HepG2 (cell line): ENCODE results near the gene MEGF6. TPM values are rescaled to one million over a fixed set of nuclear protein-coding genes. Genes with fewer than 3 reads are reported as not detected.

Experiments
- ATAC-seq: fragments of 200-7000 bp; cut with Tn5 transposase; 3 replicates; pipeline ENCODE4 v1.9.1; 2020; ENCODE audit warnings: mild to moderate bottlenecking, moderate library complexity
- BruUV-seq: library from RNA; stranded (reverse); fragments of 400-500 nt; replicated peaks from 2 replicates; lab custom pipeline; 2021; lab: Mats Ljungman, UMichigan
- CTCF ChIA-PET: fragments of 300-600 bp; formaldehyde crosslinking; extraction: SDS; loops from one replicate; lab custom pipeline; 2021; ENCODE audit warnings: low total read pairs, inconsistent platforms, low intra/inter-chr PET ratio; lab: Yijun Ruan, JAX
- POLR2A ChIA-PET: fragments of 350-600 bp; sonication (Branson Sonifier 250); formaldehyde crosslinking; loops from one replicate; lab custom pipeline; 2020; ENCODE audit warnings: antibody characterized with exemption, inconsistent platforms; lab: Yijun Ruan, JAX
- DNase-seq: peaks from one replicate; pipeline ENCODE4 v3.0.0-alpha.2; 2015; ENCODE audit warnings: low spot score
- FAIRE-seq: peaks from 3 replicates; lab custom pipeline; 2011; peaks lifted over from hg19 to GRCh38; lab: Jason Lieb, UNC
- H2AFZ ChIP-seq: one replicate; pipeline ENCODE4 v1.6.1; 2011; ENCODE audit warnings: low read length, inconsistent platforms
- H3K27ac ChIP-seq: fragments of 300-600 bp; 3 replicates; pipeline ENCODE4 v1.8.0; 2011; ENCODE audit warnings: mixed run types, mild to moderate bottlenecking, mixed read lengths, low read length, inconsistent platforms; ENCODE audit not compliant: insufficient read depth; ENCODE audit errors: extremely low read length
- H3K27me3 ChIP-seq, 2 experiments: fragments of 200-600 bp in 1 of 2; 2 replicates in 1 of 2; 3 replicates in 1 of 2; pipeline versions ENCODE4 v1.6.0 to v1.8.0; 2011; ENCODE audit warnings: low read length in 2 of 2, mild to moderate bottlenecking in 2 of 2, moderate library complexity in 2 of 2, inconsistent platforms in 1 of 2; ENCODE audit not compliant: insufficient read depth in 2 of 2, control insufficient read depth in 1 of 2
- H3K36me3 ChIP-seq, 2 experiments: fragments of 200-600 bp in 1 of 2; replicated peaks in 1 of 2; 2 replicates in 1 of 2; 3 replicates in 1 of 2; pipeline versions ENCODE4 v1.5.1 to v1.8.0; 2011; ENCODE audit warnings: low read length in 2 of 2, inconsistent platforms in 1 of 2; ENCODE audit not compliant: insufficient read depth in 2 of 2, control insufficient read depth in 1 of 2
- H3K4me1 ChIP-seq: 2 replicates; pipeline ENCODE4 v1.5.1; 2012; ENCODE audit warnings: low read length, inconsistent platforms; ENCODE audit not compliant: insufficient read depth
- H3K4me2 ChIP-seq: 2 replicates; pipeline ENCODE4 v1.6.0; 2011; ENCODE audit warnings: low read depth, low read length, inconsistent platforms
- H3K4me3 ChIP-seq, 3 experiments: fragments of 200-600 bp in 1 of 3; sonication (generic), shearing (Covaris generic) in 1 of 3; replicated peaks in 1 of 3; 2 replicates each; pipeline ENCODE4 v1.5.1; 2011 to 2016; ENCODE audit warnings: low read length in 3 of 3, inconsistent platforms in 2 of 3, low read depth in 2 of 3, mild to moderate bottlenecking in 2 of 3, control low read depth in 1 of 3, mixed read lengths in 1 of 3; ENCODE audit not compliant: insufficient read depth in 1 of 3
- H3K79me2 ChIP-seq: one replicate; pipeline ENCODE4 v1.6.1; 2011; ENCODE audit warnings: low read length, inconsistent platforms; ENCODE audit not compliant: insufficient read depth
- H3K9ac ChIP-seq: 2 replicates; pipeline ENCODE4 v1.6.0; 2011; ENCODE audit warnings: mild to moderate bottlenecking, low read depth, low read length, inconsistent platforms; ENCODE audit not compliant: insufficient read depth
- H3K9me3 ChIP-seq: 2 replicates; pipeline ENCODE4 v1.5.1; 2012; ENCODE audit warnings: mild to moderate bottlenecking, low read length
- H4K20me1 ChIP-seq: 2 replicates; pipeline ENCODE4 v1.6.0; 2011; ENCODE audit warnings: inconsistent platforms, mild to moderate bottlenecking, low read length, moderate library complexity; ENCODE audit not compliant: insufficient read depth
- AGO2 ChIP-seq: fragments of 200-400 bp; formaldehyde crosslinking; optimal IDR thresholded peaks from 2 replicates; pipeline ENCODE3; 2017; ENCODE audit warnings: mild to moderate bottlenecking, low read depth, low read length, moderate library complexity
- HMG20A ChIP-seq: IDR thresholded peaks from 2 replicates; pipeline ENCODE4 v1.6.1; 2016; ENCODE audit warnings: borderline replicate concordance
- SRSF4 ChIP-seq: fragments of 200-400 bp; formaldehyde crosslinking; IDR thresholded peaks from one replicate; pipeline ENCODE4 v1.6.1; 2018; ENCODE audit warnings: mild to moderate bottlenecking, low read depth, low read length, moderate library complexity; ENCODE audit not compliant: poor library complexity, severe bottlenecking
- TCF7 ChIP-seq: sonication (generic); IDR thresholded peaks from 2 replicates; pipeline ENCODE4 v1.6.1; 2016; ENCODE audit warnings: antibody characterized with exemption, low read depth
- XRCC5 ChIP-seq: fragments of 200-400 bp; formaldehyde crosslinking; optimal IDR thresholded peaks from 2 replicates; pipeline ENCODE3; 2017; ENCODE audit warnings: mild to moderate bottlenecking, low read length
- ZKSCAN5 ChIP-seq: sonication (generic); formaldehyde crosslinking; IDR thresholded peaks from 2 replicates; pipeline ENCODE4 v1.5.1; 2020; ENCODE audit warnings: mild to moderate bottlenecking, missing genetic modification reagents
- ZNF615 ChIP-seq: sonication (generic); formaldehyde crosslinking; IDR thresholded peaks from 2 replicates; pipeline ENCODE4 v1.5.0; 2020; ENCODE audit warnings: mild to moderate bottlenecking, missing genetic modification reagents, borderline replicate concordance
- ZNF670 ChIP-seq: sonication (generic); formaldehyde crosslinking; IDR thresholded peaks from 2 replicates; pipeline ENCODE4 v1.8.0; 2022; ENCODE audit warnings: mild to moderate bottlenecking, missing genetic modification reagents, borderline replicate concordance
- ZNF768 ChIP-seq: sonication (generic); formaldehyde crosslinking; IDR thresholded peaks from 2 replicates; pipeline ENCODE4 v1.4.0; 2020; ENCODE audit warnings: missing genetic modification reagents
- ZSCAN25 ChIP-seq: sonication (generic); formaldehyde crosslinking; IDR thresholded peaks from 2 replicates; pipeline ENCODE4 v1.8.0; 2022; ENCODE audit warnings: mild to moderate bottlenecking, missing genetic modification reagents
- ZSCAN30 ChIP-seq: sonication (generic); formaldehyde crosslinking; IDR thresholded peaks from 2 replicates; pipeline ENCODE4 v1.5.0; 2020; ENCODE audit warnings: mild to moderate bottlenecking, missing genetic modification reagents
- WGBS: methylation state at CpG from one replicate; pipeline ENCODE4 v1.1.6; 2017; ENCODE audit warnings: low lambda C conversion rate; 5-methylcytosine and 5-hydroxymethylcytosine counted together
- in situ Hi-C: cut with HindIII; loops from 2 replicates; pipeline ENCODE4 v1.10.0; 2017; ENCODE audit warnings: low pct_unique_long_range_greater_than_20kb; ENCODE audit not compliant: extremely low pct_ligation_motif_present
- intact Hi-C: fragments of 100-400 bp; cut with micrococcal nuclease; formaldehyde crosslinking; loops from one replicate; pipeline ENCODE4 v1.10.0; 2022; ENCODE audit not compliant: unreplicated experiment
- polyA plus RNA-seq, 8 experiments: library from polyadenylated mRNA; depleted of rRNA in 3 of 8; stranded (reverse) in 7 of 8; unstranded in 1 of 8; fragments of >200 nt; fragmentation: Illumina TruSeq in 4 of 8; extraction: Trizol in 4 of 8; gene quantifications; 2 replicates each; pipeline versions ENCODE4 v1.2.1 to v1.2.3, GENCODE V29; 2011 to 2016; ENCODE audit warnings: low read depth in 4 of 8, missing spikeins in 1 of 8, mixed read lengths in 1 of 8; ENCODE audit not compliant: insufficient read depth in 1 of 8
- total RNA-seq, 5 experiments: library from RNA; depleted of rRNA; stranded (reverse); fragments of >200 nt; fragmentation: Illumina TruSeq; extraction: Trizol; gene quantifications; 2 replicates each; pipeline ENCODE4 v1.2.3, GENCODE V29; 2016; ENCODE audit warnings: low read depth in 1 of 5
- TF ChIP-seq, protein P1 (sequence below): sonication (generic); formaldehyde crosslinking; IDR thresholded peaks from 2 replicates; pipeline ENCODE4 v1.5.0; 2020; ENCODE audit warnings: missing genetic modification reagents, mild to moderate bottlenecking, borderline replicate concordance
- TF ChIP-seq, protein P2 (sequence below): sonication (generic); formaldehyde crosslinking; IDR thresholded peaks from 2 replicates; pipeline ENCODE4 v1.4.0; 2020; ENCODE audit warnings: mild to moderate bottlenecking, missing genetic modification reagents
- TF ChIP-seq, protein P3 (sequence below): sonication (generic); formaldehyde crosslinking; IDR thresholded peaks from 2 replicates; pipeline ENCODE4 v1.8.1; 2022; ENCODE audit warnings: low read depth, mild to moderate bottlenecking, missing genetic modification reagents
- TF ChIP-seq, protein P4 (sequence below): conservative IDR thresholded peaks from 2 replicates; pipeline ENCODE4 v1.6.1; 2018; ENCODE audit warnings: missing genetic modification reagents
- TF ChIP-seq, protein P5 (sequence below): sonication (generic); formaldehyde crosslinking; IDR thresholded peaks from 2 replicates; pipeline ENCODE4 v1.8.0; 2022; ENCODE audit warnings: mild to moderate bottlenecking, missing genetic modification reagents, moderate library complexity

Gene MEGF6
- total and polyA plus RNA-seq, 2 of the 13 experiments (the other 11 are each of a cell fraction or from before 2014, with no cell fraction given), result 1.9 TPM

DNA sequence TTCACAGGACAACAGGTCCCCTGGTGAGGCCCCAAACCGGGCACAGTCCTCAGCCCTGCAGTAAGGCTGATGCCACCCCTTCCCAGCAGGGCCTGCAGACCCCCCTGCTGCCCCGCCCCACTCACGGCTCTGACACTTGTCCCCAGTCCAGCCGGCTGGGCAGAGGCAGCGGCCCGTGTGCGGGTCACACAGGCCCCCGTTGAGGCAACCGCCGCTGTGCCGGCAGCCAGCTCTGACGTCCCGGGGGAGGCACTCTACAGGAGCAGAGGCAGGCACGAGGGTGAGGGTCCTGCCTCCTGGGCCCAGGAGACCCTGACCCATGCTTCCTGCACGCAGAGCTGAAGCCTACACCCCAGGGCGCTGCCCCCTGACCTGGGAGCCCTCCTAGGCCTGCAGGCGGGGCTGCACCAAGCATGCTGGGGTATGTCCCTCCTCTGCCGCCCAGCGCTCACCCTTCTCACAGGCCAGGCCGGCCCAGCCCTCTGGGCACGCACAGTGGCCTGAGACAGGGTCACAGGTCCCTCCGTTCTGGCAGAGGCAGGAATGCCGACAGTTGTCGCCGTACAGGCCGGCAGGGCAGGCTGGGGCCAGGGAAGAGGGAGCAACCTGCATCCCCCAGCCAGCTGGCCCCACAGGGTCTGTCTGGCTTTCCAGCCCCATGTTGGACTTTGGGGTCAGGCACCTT is 112.9 kb downstream of the MEGF6 start (continued):
- TF ChIP-seq, protein P1, sequence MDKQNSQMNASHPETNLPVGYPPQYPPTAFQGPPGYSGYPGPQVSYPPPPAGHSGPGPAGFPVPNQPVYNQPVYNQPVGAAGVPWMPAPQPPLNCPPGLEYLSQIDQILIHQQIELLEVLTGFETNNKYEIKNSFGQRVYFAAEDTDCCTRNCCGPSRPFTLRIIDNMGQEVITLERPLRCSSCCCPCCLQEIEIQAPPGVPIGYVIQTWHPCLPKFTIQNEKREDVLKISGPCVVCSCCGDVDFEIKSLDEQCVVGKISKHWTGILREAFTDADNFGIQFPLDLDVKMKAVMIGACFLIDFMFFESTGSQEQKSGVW, result no peak
- TF ChIP-seq ZNF615 (no peak), ZSCAN30 (CRISPR knock-in tag) (no peak), XRCC5 (no peak), HMG20A (CRISPR knock-in tag) (no peak), ZNF670 (no peak), SRSF4 (no peak)
- TF ChIP-seq, protein P2, sequence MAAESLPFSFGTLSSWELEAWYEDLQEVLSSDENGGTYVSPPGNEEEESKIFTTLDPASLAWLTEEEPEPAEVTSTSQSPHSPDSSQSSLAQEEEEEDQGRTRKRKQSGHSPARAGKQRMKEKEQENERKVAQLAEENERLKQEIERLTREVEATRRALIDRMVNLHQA (CRISPR knock-in tag), result no peak

DNA sequence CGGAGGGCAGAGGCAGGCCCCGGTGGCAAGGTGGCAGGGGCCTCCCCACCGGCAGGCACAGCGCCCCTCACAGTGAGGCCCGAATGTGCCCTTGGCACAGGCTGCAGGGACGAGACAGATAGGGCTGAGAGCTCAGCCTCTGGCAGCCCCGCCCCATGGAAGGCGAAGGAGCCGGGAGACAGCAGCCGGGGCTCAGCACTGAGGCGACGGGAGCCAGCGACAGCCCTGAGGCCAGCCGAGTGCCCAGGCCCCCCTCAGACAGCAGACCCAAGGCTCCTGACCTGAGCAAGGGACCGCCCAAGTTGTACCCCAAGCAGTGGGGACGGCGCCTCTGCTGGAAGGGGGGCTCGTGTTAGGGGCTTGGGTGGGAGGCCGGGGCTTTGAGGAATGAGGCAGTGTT is 113.8 kb downstream of the MEGF6 start:
- CTCF ChIA-PET, result no interaction called here
- DNase-seq (no peak), ATAC-seq (no peak), FAIRE-seq (no peak)
- Histone ChIP-seq H3K79me2 (no peaks in the 10 kb centered on the region), H3K9ac (no peak overlapping the region), H4K20me1 (peaks cover 2% of the 10 kb centered on the region; the same call in 1 of the 2 replicates), H3K9me3 (no peaks in the 10 kb centered on the region), H3K4me3 (no peak overlapping the region), H3K27ac (no peak overlapping the region), H2AFZ (no peak overlapping the region), H3K4me1 (no peaks in the 10 kb centered on the region), H3K27me3 (peaks cover 10 to 48% of the 10 kb centered on the region in 2 experiments; a peak in 4 of 5 replicates), H3K36me3 (no peaks in the 10 kb centered on the region), H3K4me2 (no peak overlapping the region)
- WGBS, result 50% methylated on average over 1 of the region's 19 CpGs
- intact Hi-C loops (no loop called here), in situ Hi-C loops (no loop called here)
- BruUV-seq, result no TSS peak
- TF ChIP-seq TCF7 (no peak), ZNF768 (CRISPR knock-in tag) (no peak), ZKSCAN5 (CRISPR knock-in tag) (no peak), ZSCAN25 (CRISPR knock-in tag) (no peak), AGO2 (peak; percentile 34)
- TF ChIP-seq, protein P3, sequence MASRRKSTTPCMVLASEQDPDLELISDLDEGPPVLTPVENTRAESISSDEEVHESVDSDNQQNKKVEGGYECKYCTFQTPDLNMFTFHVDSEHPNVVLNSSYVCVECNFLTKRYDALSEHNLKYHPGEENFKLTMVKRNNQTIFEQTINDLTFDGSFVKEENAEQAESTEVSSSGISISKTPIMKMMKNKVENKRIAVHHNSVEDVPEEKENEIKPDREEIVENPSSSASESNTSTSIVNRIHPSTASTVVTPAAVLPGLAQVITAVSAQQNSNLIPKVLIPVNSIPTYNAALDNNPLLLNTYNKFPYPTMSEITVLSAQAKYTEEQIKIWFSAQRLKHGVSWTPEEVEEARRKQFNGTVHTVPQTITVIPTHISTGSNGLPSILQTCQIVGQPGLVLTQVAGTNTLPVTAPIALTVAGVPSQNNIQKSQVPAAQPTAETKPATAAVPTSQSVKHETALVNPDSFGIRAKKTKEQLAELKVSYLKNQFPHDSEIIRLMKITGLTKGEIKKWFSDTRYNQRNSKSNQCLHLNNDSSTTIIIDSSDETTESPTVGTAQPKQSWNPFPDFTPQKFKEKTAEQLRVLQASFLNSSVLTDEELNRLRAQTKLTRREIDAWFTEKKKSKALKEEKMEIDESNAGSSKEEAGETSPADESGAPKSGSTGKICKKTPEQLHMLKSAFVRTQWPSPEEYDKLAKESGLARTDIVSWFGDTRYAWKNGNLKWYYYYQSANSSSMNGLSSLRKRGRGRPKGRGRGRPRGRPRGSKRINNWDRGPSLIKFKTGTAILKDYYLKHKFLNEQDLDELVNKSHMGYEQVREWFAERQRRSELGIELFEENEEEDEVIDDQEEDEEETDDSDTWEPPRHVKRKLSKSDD (CRISPR knock-in tag), result no peak
- TF ChIP-seq, protein P4, sequence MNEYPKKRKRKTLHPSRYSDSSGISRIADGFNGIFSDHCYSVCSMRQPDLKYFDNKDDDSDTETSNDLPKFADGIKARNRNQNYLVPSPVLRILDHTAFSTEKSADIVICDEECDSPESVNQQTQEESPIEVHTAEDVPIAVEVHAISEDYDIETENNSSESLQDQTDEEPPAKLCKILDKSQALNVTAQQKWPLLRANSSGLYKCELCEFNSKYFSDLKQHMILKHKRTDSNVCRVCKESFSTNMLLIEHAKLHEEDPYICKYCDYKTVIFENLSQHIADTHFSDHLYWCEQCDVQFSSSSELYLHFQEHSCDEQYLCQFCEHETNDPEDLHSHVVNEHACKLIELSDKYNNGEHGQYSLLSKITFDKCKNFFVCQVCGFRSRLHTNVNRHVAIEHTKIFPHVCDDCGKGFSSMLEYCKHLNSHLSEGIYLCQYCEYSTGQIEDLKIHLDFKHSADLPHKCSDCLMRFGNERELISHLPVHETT (CRISPR knock-in tag), result no peak
- TF ChIP-seq, protein P5, sequence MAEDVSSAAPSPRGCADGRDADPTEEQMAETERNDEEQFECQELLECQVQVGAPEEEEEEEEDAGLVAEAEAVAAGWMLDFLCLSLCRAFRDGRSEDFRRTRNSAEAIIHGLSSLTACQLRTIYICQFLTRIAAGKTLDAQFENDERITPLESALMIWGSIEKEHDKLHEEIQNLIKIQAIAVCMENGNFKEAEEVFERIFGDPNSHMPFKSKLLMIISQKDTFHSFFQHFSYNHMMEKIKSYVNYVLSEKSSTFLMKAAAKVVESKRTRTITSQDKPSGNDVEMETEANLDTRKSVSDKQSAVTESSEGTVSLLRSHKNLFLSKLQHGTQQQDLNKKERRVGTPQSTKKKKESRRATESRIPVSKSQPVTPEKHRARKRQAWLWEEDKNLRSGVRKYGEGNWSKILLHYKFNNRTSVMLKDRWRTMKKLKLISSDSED (CRISPR knock-in tag), result no peak
- POLR2A ChIA-PET, result no interaction called here
